GM04503 (cell line): ENCODE data around the gene BRD1.
"Not testable (repeated sequence)": the region's sequence is repeated elsewhere in the genome, so short reads cannot be mapped to it uniquely, and the experiment has no call there.

Source experiments
- DNase-seq: peaks from one replicate; pipeline ENCODE4 v3.0.0-alpha.2; 2012; ENCODE audit warnings: low read depth

BRD1 gene

GRCh38 chr22:49783036-49783746 lies 44.5 kb downstream of the BRD1 start:
- no peak for DNase-seq

- not testable (repeated sequence) for DNase-seq
Measured at GRCh38 chr22:49781886-49782285, 45.8 kb downstream of the BRD1 start.

- no peak for DNase-seq
Measured at GRCh38 chr22:49781289-49781782, 46.3 kb downstream of the BRD1 start.

DNA sequence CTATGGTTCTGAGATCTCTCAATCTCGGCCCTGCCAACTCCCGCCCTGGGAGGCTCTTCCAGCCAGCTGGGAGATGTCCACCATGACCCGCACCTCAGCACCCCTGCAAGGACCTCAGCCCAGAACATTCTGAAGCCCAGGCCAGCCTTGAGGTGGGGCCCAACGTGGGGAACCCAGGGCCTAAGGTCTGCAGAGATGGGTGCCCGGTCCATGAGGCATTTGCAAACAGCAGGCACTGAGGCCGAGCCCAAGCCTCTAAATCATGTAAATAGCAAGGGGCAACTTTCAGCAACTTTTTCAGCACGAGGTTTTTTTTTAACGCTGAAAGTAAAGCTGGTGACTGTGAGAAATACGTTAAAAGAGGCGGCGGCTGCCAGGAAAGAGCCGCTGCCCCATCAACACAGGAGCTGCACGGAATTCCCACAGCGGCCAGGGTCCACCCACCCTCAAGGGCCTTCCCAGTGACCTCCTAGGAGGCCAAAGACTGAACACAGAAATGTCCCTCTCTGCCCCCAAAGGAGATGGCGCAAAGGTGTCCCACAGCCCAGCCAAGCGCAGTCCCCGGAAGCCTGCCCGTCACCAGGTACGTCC lies 46.9 kb downstream of the BRD1 start:
- DNase-seq, result no peak

DNA sequence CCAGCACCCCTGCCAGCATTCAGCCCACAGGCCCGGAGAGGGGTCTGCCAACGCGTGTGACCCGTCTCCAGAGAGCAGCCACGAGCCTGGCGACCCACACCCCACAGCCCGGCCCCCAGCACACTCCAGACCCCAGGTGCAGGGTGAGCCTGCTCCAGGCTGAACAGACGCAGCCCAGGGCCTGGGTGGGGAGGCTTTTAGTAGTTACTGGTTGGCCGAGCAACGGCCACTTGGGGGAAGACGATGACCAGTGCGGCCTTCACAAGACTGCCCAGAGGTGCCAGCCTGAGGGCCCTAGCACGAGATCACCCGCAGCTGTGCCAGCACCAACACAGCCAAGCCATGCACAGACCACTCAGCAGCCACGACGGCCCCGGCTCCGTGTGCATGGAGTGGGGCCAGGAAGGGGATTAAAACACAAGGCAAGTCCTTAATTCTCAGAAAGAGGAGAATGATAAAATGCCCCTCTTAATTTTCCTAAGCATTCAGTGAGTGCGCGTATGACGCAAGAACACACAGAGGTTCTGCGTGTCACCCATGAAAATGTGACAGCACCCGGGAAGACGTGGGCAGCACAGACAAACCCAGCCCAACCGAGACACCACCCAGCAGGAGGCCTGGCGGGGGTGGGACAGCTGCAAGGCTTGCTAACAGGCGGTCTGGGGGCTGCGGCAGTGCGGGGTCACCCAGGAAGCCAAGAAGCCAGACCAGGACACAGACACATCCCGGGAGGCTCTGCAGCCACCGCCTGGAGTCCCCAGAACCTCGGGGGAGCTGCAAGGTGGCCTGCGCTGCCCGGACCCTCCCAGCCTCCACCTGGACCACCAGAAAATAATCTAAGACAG lies 47.6 kb downstream of the BRD1 start:
- no peak for DNase-seq

DNA sequence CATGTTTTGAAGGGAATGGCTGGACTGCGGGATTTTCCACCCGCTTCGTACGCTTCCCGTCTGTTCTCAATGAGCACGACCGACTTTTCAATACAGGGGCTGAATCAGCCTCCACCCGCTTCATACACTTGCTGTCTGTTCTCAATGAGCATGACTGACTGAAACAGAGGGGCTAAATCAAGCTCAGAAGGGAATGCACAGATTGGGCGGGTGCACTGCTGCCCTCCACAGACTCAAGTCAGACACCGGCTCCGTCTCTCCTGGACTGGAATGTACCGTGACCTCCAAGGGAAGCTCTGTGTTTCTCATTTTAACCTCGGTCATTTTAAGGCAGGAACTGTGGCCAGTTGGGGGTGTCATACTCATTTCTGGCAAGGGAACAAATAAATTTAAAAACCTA lies 48.5 kb downstream of the BRD1 start:
- no peak for DNase-seq

DNA sequence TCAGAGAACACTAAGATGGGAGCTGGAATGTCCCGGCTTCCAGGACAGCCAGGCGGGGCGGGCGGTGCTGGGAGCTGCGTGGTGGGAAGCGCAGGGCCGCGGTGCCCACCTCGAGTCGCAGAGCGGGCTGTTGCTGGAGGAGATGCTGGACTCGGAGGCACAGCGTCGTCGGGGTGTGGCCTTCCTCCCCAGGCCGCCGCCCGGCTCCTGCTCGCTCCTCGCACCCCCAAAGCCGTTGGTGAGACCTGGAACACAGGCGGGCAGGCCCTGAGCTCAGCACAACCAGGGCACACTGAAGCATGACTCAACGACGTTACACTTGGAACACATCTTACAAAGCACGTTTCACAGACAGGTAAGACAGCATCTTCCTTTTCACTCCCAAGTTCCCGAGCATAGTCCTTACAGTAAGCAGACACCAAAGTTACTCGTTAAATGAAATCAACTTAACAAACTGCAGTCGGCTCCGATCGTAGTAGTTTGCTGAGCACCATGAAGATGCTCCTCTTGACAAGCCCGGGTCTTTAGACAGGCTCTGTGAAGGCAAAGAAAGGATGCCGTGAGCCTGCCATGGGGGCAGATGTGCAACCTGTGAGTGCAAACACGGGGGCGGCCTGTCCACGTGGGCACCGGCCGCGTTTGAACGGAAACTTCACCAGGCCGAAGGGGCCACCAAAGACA lies 50.0 kb downstream of the BRD1 start:
- no peak for DNase-seq

- DNase-seq, result no peak
Measured at GRCh38 chr22:49776891-49777290, 50.8 kb downstream of the BRD1 start.

- no peak for DNase-seq
Measured at GRCh38 chr22:49775867-49776511, 51.7 kb downstream of the BRD1 start.

GRCh38 chr22:49775191-49775866 lies 52.3 kb downstream of the BRD1 start:
- DNase-seq, result no peak

DNA sequence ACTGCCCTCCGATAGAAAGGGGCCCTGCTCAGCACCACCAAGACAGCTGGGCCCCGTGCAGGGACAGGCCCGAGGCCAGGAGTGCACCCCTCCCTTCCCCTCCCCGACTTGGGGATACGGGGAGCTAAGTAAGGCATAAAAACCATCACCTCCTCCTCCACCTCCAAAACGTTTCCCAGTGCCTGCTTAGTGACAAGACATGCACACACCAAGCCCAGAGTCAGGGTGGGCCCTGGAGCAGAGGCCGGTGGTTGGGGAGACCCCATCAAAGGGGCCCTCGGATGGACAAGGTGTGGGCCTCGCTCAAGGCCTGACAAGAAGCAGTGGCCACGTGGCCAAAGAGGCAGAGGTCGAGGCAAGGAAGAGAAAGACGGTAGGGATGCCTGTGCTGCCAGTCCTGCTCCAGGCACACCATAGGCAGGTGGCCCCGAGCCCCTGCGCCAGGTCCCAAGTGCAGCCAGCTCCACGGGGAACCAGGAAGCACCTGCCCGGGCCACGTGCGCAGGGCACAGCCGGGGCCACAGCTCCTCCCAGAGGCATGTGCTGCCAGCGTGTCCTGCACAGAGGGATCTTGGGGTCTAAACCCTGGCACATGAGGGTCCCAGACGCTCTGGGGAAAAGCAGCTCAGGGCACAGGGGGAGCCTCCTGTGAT lies 53.0 kb downstream of the BRD1 start:
- no peak for DNase-seq

- DNase-seq, result no peak
Measured at GRCh38 chr22:49774046-49774445, 53.6 kb downstream of the BRD1 start.

GRCh38 chr22:49773531-49773930 lies 54.1 kb downstream of the BRD1 start:
- DNase-seq, result no peak

DNA sequence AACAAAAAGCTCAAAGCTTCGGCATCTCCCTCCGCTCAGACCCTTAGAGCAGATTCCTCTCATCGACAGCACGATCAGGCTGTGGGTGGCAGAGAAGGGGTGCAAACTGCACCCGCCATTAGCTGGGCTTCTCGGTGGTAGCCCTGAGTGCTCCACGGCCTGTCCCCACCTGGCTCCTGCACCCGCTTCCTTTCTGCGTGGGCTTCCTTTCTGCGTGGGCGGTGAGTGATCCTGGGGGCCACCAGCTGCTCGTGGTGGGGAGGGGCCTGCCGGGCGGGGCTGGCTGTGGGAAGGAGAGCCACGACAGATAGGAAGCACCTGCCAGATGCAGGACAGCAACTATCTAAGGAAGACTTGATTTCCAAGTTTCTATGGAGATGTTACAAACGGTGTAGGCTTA lies 55.0 kb downstream of the BRD1 start:
- DNase-seq, result no peak

GRCh38 chr22:49771266-49772065 lies 56.2 kb downstream of the BRD1 start:
- no peak for DNase-seq

DNA sequence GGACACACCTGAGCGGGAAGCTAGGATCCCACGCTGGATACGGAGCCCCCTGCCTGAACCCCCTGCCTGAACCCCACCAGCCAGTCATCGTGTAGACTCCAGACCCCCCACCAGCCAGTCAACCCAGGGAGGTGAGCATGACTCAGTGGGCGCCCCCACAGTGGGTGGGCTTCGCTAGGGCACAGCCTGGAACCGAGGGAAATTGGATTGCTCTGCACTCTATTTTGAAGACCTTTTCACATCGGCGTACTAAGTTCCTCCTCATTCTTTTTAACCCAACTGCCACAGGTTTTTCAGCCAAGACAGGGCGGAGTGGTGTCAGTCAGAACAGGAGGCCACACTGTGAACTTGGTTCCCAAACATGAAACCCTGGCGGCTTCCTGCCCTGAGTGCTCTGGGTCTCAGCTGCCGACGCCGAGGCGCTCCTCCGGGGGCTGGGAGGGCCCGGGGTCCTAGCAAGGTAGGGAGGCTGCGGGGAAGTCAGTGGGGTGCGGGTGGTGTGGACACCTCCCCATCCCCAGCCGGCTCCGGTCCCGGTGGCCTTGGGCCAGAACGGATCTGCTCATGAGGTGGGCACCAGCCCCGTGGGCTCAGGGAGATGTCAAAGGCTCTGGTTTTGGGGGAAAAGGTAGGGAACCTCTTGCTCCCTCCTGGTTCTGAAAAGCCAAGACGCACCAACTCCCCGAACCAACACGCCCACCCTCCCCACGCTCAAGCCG lies 57.0 kb downstream of the BRD1 start:
- DNase-seq, result no peak

DNA sequence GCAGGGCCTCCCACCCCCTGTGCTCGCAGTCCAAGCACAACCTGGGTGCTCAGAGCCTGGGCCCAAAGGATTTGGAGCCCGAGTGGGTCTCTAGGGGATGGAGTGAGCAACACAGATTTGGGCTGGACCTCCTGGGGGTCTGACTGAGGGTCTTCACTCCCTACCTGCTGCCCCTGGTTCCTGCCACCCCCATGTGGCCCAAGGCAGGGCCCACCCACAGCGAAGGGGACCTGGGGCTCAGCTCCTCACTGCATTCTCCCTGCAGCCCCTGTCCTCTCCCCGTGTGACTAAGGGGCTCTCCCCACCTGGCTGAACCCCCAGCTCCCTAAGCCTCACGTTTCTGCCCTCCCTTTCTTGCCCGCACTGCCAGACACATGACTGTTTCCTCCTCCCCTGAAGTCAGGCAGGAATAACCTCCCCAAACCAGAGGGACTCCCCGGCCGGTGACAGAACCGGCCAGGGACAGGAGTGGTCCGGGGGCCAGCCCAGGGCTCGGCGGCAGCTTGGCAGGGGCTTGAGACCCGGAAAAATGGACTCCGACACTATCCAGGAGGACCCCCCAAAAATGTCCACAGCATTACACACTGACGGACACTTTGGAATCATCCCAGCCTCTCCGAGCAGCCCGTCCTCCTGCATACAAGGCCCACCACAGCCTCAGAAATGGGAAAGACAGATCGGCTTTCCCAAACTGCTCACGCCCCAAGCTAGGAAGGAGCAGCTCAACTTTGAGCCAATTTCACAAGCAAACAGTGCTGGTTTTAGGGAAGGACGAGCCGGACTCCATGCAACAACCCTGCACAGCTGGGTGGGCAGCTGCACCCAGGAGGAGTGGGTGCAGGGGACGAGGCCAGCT lies 57.8 kb downstream of the BRD1 start:
- DNase-seq, result no peak
